Osteoblast (primary cell): ENCODE measurements around the gene NPBWR2. TPM values are rescaled to one million over a fixed set of nuclear protein-coding genes. Genes with fewer than 3 reads are reported as not detected.
"Not testable (repeated sequence)": the region's sequence is repeated elsewhere in the genome, so short reads cannot be mapped to it uniquely, and the experiment has no call there.

Source experiments
- DNase-seq: peaks from one replicate; pipeline ENCODE4 v3.0.0; 2011; ENCODE audit warnings: low spot score, mixed read lengths; ENCODE audit not compliant: insufficient read length; ENCODE audit errors: missing footprints
- H2AFZ ChIP-seq: 2 replicates; pipeline ENCODE4 v1.6.0; 2011; ENCODE audit warnings: mild to moderate bottlenecking, low read length
- H3K27ac ChIP-seq: 2 replicates; pipeline ENCODE4 v1.5.1; 2011; ENCODE audit warnings: mild to moderate bottlenecking, low read depth, low read length, moderate library complexity
- H3K27me3 ChIP-seq: 2 replicates; pipeline ENCODE4 v1.6.0; 2012; ENCODE audit warnings: mild to moderate bottlenecking, control low read depth, inconsistent platforms, low read length, moderate library complexity; ENCODE audit not compliant: insufficient read depth
- H3K36me3 ChIP-seq: 2 replicates; pipeline ENCODE4 v1.5.1; 2011; ENCODE audit warnings: mild to moderate bottlenecking, low read length, control low read depth, moderate library complexity; ENCODE audit not compliant: insufficient read depth
- H3K4me1 ChIP-seq: 2 replicates; pipeline ENCODE4 v1.5.1; 2011; ENCODE audit warnings: mild to moderate bottlenecking, low read length, control low read depth, moderate library complexity; ENCODE audit not compliant: insufficient read depth
- H3K4me2 ChIP-seq: 2 replicates; pipeline ENCODE4 v1.6.0; 2011; ENCODE audit warnings: mild to moderate bottlenecking, low read length; ENCODE audit not compliant: insufficient read depth
- H3K4me3 ChIP-seq: fragments of 200-600 bp; sonication (generic); 3 replicates; pipeline ENCODE4 v1.5.1; 2012; ENCODE audit warnings: mild to moderate bottlenecking, low read length, inconsistent platforms; ENCODE audit not compliant: insufficient read depth
- H3K79me2 ChIP-seq: 2 replicates; pipeline ENCODE4 v1.6.0; 2012; ENCODE audit warnings: mild to moderate bottlenecking, low read length, control low read depth, inconsistent platforms; ENCODE audit not compliant: insufficient read depth
- H3K9me3 ChIP-seq: 2 replicates; pipeline ENCODE4 v1.5.1; 2011; ENCODE audit warnings: low read depth, low read length, control low read depth
- H4K20me1 ChIP-seq: 2 replicates; pipeline ENCODE4 v1.6.0; 2012; ENCODE audit warnings: mild to moderate bottlenecking, low read length, control low read depth; ENCODE audit not compliant: insufficient read depth
- CTCF ChIP-seq: IDR thresholded peaks from 2 replicates; pipeline ENCODE4 v1.5.1; 2011; ENCODE audit warnings: mild to moderate bottlenecking, low read depth, low read length, moderate library complexity; ENCODE audit errors: extremely low read depth
- total RNA-seq: library from RNA; depleted of rRNA; stranded (reverse); fragments of >200 nt; gene quantifications from 2 replicates; pipeline ENCODE4 v1.2.3, GENCODE V29; 2012

Gene NPBWR2
- total RNA-seq, 1 donor, result not detected

DNA sequence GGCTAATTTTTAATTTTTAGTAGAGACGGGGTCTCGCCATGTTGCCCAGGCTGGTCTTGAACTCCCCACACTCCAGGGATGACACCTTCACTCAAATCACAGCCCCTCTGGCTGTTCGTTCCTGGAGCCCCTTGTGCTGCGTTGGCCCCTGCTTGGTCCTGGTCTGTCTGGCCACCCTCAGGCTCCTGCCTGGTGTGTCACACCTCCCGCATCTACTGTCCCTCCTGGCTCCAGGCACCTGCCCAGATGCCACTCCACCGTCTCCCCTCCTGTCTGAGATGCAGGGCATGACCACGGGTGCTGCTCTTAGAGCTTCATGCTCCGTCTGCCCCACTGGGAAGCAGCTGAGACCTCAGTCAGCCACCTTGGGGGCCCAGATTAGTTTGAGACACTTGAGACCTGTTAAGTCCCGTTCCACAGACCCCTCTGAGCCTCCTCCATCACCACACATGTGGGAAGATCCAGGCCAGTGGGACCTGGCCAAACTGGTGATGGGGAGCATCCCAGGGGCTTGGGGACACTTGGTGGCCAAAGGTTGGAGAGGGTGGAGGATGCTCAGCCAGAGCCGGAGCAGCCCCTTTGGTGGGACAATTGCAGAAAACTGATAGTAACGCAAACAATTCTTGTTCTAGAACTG, 21.9 kb upstream of the NPBWR2 start:
- Histone ChIP-seq H3K36me3 (no peaks in the 10 kb centered on the region), H3K27ac (no peak overlapping the region), H3K4me3 (no peak overlapping the region), H3K9me3 (no peaks in the 10 kb centered on the region), H3K4me1 (no peaks in the 10 kb centered on the region), H2AFZ (no peak overlapping the region), H4K20me1 (no peaks in the 10 kb centered on the region), H3K27me3 (peaks cover 7% of the 10 kb centered on the region), H3K79me2 (no peaks in the 10 kb centered on the region), H3K4me2 (no peak overlapping the region)
- DNase-seq, result peak; percentile 26
- TF ChIP-seq CTCF, result no peak

- not testable (repeated sequence) for DNase-seq, H4K20me1 ChIP-seq, H3K27ac ChIP-seq, H3K4me2 ChIP-seq, H3K9me3 ChIP-seq, H3K4me1 ChIP-seq, H3K79me2 ChIP-seq, H3K4me3 ChIP-seq, H3K36me3 ChIP-seq, H2AFZ ChIP-seq
- H3K27me3 ChIP-seq, result peaks cover 27% of the 10 kb centered on the region
These were observed 16.2 kb upstream of the NPBWR2 start for GRCh38 chr20:64123517-64123916.

DNA sequence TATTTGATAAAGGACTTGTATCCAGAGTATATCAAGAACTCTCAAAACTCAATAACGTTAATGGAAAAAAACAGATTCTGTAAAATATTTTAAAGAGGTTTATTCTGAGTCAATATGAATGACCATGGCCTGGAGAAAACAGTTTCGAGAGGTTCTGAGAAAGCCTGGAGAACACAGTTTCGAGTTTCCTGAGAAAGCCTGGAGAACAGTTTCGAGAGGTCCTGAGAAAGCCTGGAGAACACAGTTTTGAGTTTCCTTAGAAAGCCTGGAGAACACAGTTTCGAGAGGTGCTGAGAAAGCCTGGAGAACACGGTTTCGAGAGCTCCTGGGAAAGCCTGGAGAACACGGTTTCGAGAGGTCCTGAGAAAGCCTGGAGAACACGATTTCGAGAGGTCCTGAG, 15.6 kb upstream of the NPBWR2 start:
- peaks cover 25% of the 10 kb centered on the region for H3K27me3 ChIP-seq
- H3K9me3 ChIP-seq, H3K4me3 ChIP-seq, H3K36me3 ChIP-seq, H3K79me2 ChIP-seq, H4K20me1 ChIP-seq, DNase-seq, H3K4me1 ChIP-seq, H3K4me2 ChIP-seq, H2AFZ ChIP-seq, H3K27ac ChIP-seq: not testable (repeated sequence)

DNA sequence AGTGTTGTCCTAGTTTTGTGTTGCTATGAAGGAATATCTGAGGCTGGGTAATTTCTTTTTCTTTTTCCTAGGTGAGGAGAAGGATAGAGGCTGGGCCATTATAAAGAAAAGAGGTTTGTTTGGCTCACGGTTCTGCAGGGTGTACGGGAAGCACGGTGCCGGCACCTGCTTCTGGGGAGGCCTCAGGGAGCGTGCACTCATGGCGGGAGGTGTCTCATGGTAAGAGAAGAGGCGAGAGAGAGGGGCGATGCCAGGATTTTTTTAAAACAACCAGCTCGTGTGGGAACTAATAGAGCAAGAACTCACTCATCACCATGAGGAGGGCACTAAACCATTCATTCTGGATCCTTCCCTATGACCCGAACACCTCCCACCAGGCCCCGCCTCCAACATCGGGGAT, 14.2 kb upstream of the NPBWR2 start:
- peaks cover 24% of the 10 kb centered on the region for H3K27me3 ChIP-seq
- no peaks in the 10 kb centered on the region for H3K4me1 ChIP-seq
- H3K4me3 ChIP-seq, result no peak overlapping the region
- peak; percentile 9 for DNase-seq
- H3K79me2 ChIP-seq, result no peaks in the 10 kb centered on the region
- H3K27ac ChIP-seq, result no peak overlapping the region
- no peaks in the 10 kb centered on the region for H4K20me1 ChIP-seq
- H2AFZ ChIP-seq, result no peak overlapping the region
- H3K9me3 ChIP-seq, result no peaks in the 10 kb centered on the region
- H3K4me2 ChIP-seq, result no peak overlapping the region
- no peak for TF ChIP-seq CTCF
- no peaks in the 10 kb centered on the region for H3K36me3 ChIP-seq

DNA sequence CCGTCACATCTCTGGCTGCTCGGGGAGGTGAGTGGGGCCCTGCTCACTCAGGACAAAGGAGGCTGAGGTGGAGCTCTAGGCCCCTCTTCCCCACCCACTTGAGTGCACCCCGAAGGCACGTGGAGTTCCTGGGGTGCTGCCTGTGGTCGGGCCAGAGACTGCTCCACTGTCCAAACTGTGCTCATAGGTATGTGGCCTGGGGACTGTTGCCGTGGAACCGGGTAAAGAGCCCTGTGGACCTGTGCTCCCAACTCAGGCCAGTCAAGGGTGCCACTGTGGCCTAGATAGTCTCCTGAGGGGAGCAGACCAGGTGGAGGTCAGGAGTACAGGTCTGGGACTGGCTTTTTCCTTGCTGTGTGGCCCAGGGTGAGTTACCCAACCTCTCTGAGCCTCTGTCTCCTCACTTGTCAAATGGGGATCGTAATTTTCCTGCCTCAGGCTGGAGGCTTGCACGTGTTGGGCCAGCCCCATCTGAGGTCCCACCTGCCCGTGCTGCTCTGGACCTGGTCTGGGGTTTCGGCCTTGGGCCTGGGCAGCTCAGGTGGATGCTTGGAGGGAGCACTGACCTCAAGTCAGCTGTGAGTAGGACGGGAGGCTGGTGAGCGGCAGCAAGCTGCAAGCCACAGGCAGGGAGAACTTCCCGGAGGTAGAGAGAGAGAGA, 12.4 kb upstream of the NPBWR2 start:
- peak overlapping the region; percentile 50 for H3K4me2 ChIP-seq
- H3K27ac ChIP-seq, result no peak overlapping the region
- peaks cover 24% of the 10 kb centered on the region for H3K27me3 ChIP-seq
- H3K36me3 ChIP-seq, result no peaks in the 10 kb centered on the region
- H3K9me3 ChIP-seq, result no peaks in the 10 kb centered on the region
- H3K79me2 ChIP-seq, result no peaks in the 10 kb centered on the region
- H3K4me3 ChIP-seq, result peak overlapping the region; percentile 49
- H4K20me1 ChIP-seq, result no peaks in the 10 kb centered on the region
- peak overlapping the region; percentile 82 for H2AFZ ChIP-seq
- TF ChIP-seq CTCF, result no peak
- DNase-seq, result no peak
- no peaks in the 10 kb centered on the region for H3K4me1 ChIP-seq
